ENCODE measurements around the gene NUP214.

GRCh38 chr9:131092030-131092429, 33.4 kb upstream of the NUP214 start:
- TF ChIP-seq POLR2A (IDR thresholded peaks at IDR 0.05; ENCODE audit: low read length) (no peak), GATA1 (IDR thresholded peaks at IDR 0.05; ENCODE audit: low read depth, low read length) (no peak)
